ENCODE data around the gene NADSYN1. TPM values are rescaled to one million over a fixed set of nuclear protein-coding genes. Genes with fewer than 3 reads are reported as not detected.

Gene NADSYN1
- polyA plus RNA-seq, 6 donors from 2014 or later: 22.2 to 41.6 (median 32.1) TPM

DNA sequence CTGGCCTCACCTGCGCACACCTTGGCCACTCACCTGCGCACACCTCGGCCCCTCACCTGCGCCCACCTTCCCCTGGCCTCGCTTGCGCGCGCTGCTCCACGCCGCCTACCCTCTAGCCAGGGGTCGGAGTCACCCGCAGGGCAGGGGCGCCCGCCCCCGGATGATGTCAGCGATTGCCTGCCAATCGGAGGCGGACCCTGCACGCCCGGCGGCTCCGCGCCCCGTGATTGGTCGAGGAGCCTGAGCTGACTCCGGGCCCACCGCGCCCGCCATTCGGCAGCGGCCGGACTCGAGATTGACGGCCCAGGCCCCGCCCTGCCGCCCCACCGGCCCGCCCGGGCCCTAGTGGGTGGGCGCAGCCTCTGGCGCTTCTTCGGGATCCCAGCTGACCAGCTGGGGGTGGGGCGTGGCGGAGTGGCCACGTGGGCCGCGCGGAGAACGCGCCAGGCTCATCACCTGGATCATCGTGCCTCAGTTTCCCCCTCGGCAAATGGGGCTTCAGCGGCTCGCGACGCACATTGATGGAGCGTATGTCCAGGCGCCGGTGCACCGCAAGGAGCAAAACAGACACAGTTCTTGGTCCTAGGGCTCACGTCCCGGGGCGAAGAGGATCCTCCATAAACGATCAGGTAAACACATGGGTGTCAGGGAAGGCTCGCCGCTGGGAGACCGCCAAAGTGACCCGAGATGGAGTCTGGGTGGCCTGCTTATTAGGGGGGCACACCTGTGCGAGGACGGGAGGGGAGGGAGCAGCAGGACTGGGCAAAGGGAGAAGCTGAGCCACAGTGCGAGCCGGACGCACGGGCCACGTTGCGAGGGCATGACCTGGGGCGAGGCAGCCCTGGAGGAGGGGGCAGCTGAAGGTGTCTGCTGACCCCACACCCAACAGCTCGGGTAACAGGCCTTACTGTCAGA, 4.5 kb upstream of the NADSYN1 start, which contains the start of gene DHCR7:
Gene DHCR7, minus strand, starts transcription at position 137 of the 915 bp plus-strand sequence. CDS start 3,441 bp downstream, outside the sequence.
- H3K27ac Mint-ChIP-seq: peak within 1 kb of the TSS; percentile 83 to 95 (median 88)
- ATAC-seq (ENCODE audit: low read depth in 2 of 2) (peak; percentile 82 to 85), DNase-seq (peak; percentile 93)
- peaks cover 27 to 44% (median 36%) of the 10 kb centered on the region in 3 donors for H3K4me1 Mint-ChIP-seq
- H3K4me3 Mint-ChIP-seq: peak within 1 kb of the TSS; percentile 81 to 95 (median 90)
- H3K27me3 Mint-ChIP-seq: no peaks in the 10 kb centered on the region
- H3K36me3 Mint-ChIP-seq: peaks cover 8 to 20% of the 10 kb centered on the region in 2 donors
- peaks cover 0 to 10% (median 5%) of the 10 kb centered on the region in 7 donors for H3K9me3 Mint-ChIP-seq

DNA sequence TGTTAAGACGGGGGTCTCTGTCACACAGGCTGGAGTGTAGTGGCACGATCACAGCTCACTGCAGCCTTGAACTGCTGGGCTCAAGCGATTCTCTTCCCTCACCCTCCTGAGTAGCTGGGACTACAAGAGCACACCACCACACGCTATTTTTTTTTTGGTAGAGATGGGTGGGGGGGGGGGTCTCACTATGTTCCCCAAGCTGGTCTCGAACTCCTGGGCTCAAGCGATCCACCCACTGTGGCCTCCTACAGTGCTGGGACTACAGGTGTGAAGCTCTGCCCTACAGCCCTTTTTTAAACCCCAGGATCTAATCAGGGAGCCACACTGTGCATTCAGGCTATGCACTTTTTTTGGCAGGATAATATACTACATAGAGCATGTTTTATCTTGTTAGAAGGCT, 3.4 kb upstream of the NADSYN1 start:
- Mint-ChIP-seq H3K9me3 (peaks cover 0 to 10% (median 5%) of the 10 kb centered on the region in 7 donors), H3K27ac (peak overlapping the region; percentile 34 to 84 (median 66)), H3K4me3 (peak overlapping the region; percentile 81 to 95 (median 90)), H3K36me3 (peaks cover 8 to 20% of the 10 kb centered on the region in 2 donors), H3K4me1 (peaks cover 32 to 52% (median 47%) of the 10 kb centered on the region in 3 donors), H3K27me3 (no peaks in the 10 kb centered on the region)
- DNase-seq (no peak), ATAC-seq (ENCODE audit: low read depth in 2 of 2) (no peak)

DNA sequence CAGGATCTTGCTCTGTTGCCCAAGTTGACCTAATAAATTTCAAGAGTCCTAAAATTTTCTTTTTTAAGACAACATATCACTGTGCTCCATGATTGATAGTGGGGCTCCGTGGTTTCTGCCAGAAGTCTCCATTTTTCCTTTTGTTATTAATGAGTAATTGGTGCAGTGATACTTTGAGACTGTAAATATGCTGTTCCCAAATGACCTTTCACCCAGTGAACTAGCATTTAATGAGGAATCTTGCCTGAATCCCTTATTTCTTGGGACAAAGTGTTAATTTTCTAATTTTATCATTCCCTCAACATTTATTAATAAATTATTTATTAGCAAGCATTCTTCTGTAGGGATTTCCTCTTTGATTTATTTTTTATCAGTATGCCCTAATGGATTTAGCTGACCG, 2.5 kb upstream of the NADSYN1 start:
- H3K4me1 Mint-ChIP-seq: peaks cover 30 to 59% (median 55%) of the 10 kb centered on the region in 3 donors

DNA sequence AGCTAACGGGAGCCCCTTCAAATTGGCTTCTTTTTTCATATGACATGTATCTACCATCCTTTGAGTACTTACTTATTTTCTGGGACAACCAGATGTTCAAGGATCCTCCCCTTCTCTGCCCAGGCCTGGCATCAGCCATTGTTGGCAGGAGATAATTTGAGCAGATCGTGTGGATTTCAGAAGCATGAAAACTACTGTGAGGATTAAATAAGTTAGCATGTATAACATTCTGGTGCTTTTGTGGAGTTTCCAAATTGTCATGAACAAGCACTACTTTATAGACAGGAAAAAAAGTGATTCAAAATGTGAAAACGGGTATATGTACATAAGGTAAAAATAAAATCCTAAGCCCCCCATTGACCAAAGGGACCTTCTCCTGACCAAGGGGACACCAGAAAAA, 2.1 kb upstream of the NADSYN1 start:
- H3K9me3 Mint-ChIP-seq: peaks cover 0 to 7% (median 2%) of the 10 kb centered on the region in 7 donors
- no peak for ATAC-seq (ENCODE audit: low read depth in 2 of 2)
- peak overlapping the region in 3 of 6 donors; percentile 52 to 60 (median 58) for H3K27ac Mint-ChIP-seq
- H3K4me1 Mint-ChIP-seq: peaks cover 32 to 62% (median 59%) of the 10 kb centered on the region in 3 donors
- peak overlapping the region in 4 of 8 donors; percentile 53 to 96 (median 93) for H3K4me3 Mint-ChIP-seq
- DNase-seq: no peak
- no peaks in the 10 kb centered on the region for H3K27me3 Mint-ChIP-seq
- peaks cover 7 to 8% of the 10 kb centered on the region in 2 donors for H3K36me3 Mint-ChIP-seq

More for the DNA sequence above, 2.5 kb upstream of the NADSYN1 start:
- peak overlapping the region in 2 of 6 donors; percentile 52 to 58 for H3K27ac Mint-ChIP-seq
- ATAC-seq (ENCODE audit: low read depth in 2 of 2): no peak
- H3K9me3 Mint-ChIP-seq: peaks cover 0 to 10% (median 2%) of the 10 kb centered on the region in 7 donors
- H3K36me3 Mint-ChIP-seq: peaks cover 8 to 11% of the 10 kb centered on the region in 2 donors
- no peaks in the 10 kb centered on the region for H3K27me3 Mint-ChIP-seq
- H3K4me3 Mint-ChIP-seq: peak overlapping the region in 2 of 8 donors; percentile 95 to 96
- no peak for DNase-seq

DNA sequence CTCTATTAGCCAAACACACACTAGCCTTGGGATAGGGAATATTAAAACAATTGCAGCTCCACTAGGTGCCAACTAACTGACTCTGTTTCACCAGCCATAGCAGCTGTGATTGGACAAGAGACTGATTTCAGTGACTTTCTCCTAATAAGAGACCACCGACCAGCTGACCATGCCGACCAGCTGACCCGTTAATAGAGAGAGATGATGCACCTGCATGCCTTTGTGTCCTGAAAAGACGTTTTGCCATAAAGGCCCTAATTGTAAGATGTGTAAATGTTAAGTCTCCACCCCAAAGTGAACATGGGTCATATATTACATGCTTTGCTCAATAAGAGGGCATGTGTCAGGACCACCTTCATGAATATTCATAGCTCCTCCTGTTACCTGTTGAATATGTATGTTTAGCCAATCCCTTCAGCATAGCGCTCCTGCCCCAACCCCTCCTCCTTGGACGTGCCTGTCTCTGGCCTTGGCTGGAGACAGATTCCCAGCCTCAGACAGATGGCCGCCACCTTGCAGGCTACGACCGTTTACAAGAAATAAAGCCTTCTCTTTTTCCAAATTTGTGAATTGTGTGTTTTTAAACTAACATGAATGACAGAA, 1.3 kb upstream of the NADSYN1 start:
- no peaks in the 10 kb centered on the region for H3K27me3 Mint-ChIP-seq
- DNase-seq (no peak), ATAC-seq (ENCODE audit: low read depth in 2 of 2) (no peak)
- H3K4me1 Mint-ChIP-seq: peaks cover 39 to 69% (median 67%) of the 10 kb centered on the region in 3 donors
- peak overlapping the region; percentile 3 to 94 (median 86) for H3K27ac Mint-ChIP-seq
- peaks cover 6 to 8% of the 10 kb centered on the region in 2 donors for H3K36me3 Mint-ChIP-seq
- H3K9me3 Mint-ChIP-seq: peaks cover 0 to 2% (median 0%) of the 10 kb centered on the region in 7 donors
- H3K4me3 Mint-ChIP-seq: peak overlapping the region; percentile 83 to 96 (median 91)

DNA sequence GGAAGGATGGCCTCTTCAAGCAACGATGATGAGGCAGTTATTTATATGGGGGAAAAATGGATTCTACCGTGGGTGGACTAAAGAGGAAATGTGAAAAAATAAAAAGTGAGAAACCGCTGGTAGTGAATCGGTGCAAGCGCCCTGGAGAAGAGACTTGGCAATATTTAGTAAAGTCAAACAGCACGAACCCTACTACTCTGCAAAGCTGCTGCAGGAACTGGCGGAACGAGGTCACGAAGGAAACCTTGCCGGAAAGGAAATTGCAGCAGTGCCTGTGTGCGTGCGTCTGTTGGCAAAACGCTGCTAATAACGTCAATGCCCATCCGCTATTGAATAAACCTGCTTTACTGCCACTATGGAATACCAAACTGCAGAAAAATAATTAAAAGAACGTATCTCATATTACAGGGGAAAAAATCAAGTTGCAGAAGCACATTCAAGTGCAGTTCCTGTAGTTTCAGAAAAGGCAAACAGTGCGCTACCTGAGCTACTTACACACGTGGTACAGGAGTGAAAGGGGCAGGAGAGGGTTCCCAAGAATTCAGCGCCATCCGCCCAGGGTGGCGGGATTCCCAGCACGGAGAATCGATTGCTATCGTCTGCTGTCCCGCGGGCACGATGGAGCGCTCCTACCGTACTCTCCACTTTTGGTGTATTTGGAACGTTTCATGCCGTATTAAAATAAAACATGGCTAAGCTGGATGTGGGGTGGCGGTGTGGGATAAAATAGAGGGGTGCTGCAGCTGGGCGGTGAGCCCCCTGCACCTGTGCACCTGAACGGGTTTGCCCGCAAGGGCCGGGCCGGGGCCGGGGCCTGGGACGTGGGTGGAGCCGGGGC, 585 bp upstream of the NADSYN1 start:
- Mint-ChIP-seq H3K36me3 (peaks cover 8% of the 10 kb centered on the region in 2 donors), H3K4me1 (peaks cover 39 to 73% (median 63%) of the 10 kb centered on the region in 3 donors), H3K9me3 (no peaks in the 10 kb centered on the region), H3K4me3 (peak overlapping the region; percentile 83 to 96 (median 91)), H3K27me3 (no peaks in the 10 kb centered on the region), H3K27ac (peak overlapping the region; percentile 54 to 94 (median 86))
- ATAC-seq (ENCODE audit: low read depth in 2 of 2) (peak; percentile 23 to 26), DNase-seq (peak; percentile 57)

DNA sequence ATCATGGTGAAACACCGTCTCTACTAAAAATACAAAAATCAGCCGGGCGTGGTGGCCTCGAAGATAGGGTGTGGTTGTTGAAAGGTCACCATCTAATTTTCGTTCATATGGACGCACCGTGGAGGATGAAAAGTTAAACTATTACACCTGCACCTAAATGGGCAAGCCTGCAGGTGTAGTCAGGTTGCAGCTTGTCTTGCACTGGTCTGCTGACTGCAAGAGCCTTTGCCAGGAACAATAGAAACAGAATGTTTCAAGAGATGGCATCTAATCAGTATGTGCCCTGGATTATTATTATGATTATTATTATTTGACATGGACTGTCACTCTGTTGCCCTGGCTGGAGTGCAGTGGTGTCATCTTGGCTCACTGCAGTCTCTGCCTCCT, 908 bp downstream of the NADSYN1 start:
- Mint-ChIP-seq H3K4me1 (peaks cover 42 to 70% (median 59%) of the 10 kb centered on the region in 3 donors), H3K36me3 (peaks cover 8% of the 10 kb centered on the region in 2 donors), H3K27me3 (no peaks in the 10 kb centered on the region), H3K9me3 (no peaks in the 10 kb centered on the region), H3K4me3 (peak overlapping the region; percentile 83 to 96 (median 93)), H3K27ac (peak overlapping the region in 5 of 6 donors; percentile 59 to 93 (median 67))
- DNase-seq: no peak
- no peak for ATAC-seq (ENCODE audit: low read depth in 2 of 2)

DNA sequence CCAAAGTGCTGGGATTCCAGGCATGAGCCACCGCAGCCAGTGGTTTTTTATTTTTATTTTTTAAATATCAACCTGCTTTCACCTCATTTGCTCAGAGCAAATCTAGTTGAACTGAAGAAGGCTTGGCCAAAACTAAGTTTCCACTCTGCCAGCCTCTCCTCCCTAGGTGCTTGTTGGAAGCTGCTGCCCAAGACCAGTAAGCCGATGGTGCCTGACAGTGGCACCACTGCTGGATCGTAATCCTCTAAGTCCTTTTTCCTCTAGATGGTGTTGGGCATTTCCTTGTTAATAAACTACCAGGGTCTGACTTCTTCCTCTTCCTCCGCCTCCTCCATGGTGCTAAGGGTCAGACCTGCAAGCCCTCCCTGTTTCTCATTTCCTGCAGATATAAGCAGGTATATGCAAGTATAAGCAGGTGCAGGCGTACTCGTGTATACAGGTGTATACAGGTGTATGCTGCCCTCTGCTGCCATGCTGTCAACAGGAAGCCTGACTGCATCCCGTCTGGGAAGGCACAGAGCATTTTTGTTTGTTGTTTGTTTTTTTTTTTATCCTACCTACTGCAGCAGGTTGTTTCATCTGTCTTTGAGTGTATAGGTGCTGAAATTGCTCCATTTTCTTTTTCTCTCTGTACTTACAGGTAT, 1.6 kb downstream of the NADSYN1 start:
- DNase-seq (no peak), ATAC-seq (ENCODE audit: low read depth in 2 of 2) (no peak)
- peaks cover 8 to 11% of the 10 kb centered on the region in 2 donors for H3K36me3 Mint-ChIP-seq
- H3K4me3 Mint-ChIP-seq: peak overlapping the region; percentile 70 to 96 (median 86)
- peaks cover 37 to 63% (median 53%) of the 10 kb centered on the region in 3 donors for H3K4me1 Mint-ChIP-seq
- peak overlapping the region in 2 of 6 donors; percentile 72 to 94 for H3K27ac Mint-ChIP-seq
- H3K9me3 Mint-ChIP-seq: no peaks in the 10 kb centered on the region
- no peaks in the 10 kb centered on the region for H3K27me3 Mint-ChIP-seq

DNA sequence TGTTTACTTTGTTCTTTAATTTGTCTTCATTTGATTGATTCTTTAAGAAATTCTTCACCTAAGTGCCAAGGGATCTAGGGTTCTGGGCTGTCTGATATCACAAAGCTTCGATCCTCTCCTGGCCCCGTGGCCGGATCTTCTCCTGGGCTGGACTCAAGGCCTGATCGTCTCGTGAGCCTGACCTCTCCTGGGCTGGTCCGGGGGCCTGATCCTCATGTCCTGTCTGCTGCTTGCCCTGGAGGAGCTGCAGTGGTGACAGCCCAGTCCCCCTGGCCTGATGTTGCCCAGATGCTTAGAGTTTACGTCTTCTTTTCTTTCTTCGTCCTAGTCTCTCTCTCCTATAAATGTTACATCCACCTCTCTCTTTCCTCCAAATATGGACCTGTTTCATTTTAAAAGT, 3.3 kb downstream of the NADSYN1 start:
- DNase-seq (no peak), ATAC-seq (ENCODE audit: low read depth in 2 of 2) (no peak)
- H3K36me3 Mint-ChIP-seq: peaks cover 18 to 28% of the 10 kb centered on the region in 2 donors
- H3K27me3 Mint-ChIP-seq: no peaks in the 10 kb centered on the region
- H3K4me1 Mint-ChIP-seq: peaks cover 44 to 58% (median 47%) of the 10 kb centered on the region in 3 donors
- H3K9me3 Mint-ChIP-seq: no peaks in the 10 kb centered on the region
- peak overlapping the region in 2 of 8 donors; percentile 22 to 95 for H3K4me3 Mint-ChIP-seq
- H3K27ac Mint-ChIP-seq: no peak overlapping the region

DNA sequence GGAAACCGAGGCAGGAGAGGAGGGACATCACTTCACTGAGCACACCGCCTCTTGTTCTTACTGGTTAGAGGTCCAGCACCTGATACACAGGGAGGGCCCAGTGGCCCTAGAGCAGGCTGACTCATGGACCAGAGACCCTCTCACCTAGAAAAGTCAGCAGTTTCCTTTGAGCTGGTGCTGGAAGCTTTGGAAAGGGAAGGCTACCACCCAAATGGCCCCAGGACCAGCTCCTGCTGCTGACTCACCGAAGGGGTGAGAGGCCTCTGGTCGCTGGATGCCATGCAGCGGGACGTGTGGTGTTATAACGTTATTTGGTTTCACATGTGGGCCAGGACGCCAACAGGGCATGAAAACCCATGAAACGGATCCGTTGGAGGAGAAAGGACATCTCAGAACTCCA, 3.8 kb downstream of the NADSYN1 start:
- Mint-ChIP-seq H3K9me3 (no peaks in the 10 kb centered on the region), H3K27me3 (no peaks in the 10 kb centered on the region), H3K4me3 (peak overlapping the region in 2 of 8 donors; percentile 22 to 95), H3K27ac (no peak overlapping the region), H3K4me1 (peaks cover 38 to 54% (median 45%) of the 10 kb centered on the region in 3 donors), H3K36me3 (peaks cover 18 to 33% of the 10 kb centered on the region in 2 donors)
- DNase-seq (no peak), ATAC-seq (ENCODE audit: low read depth in 2 of 2) (no peak)

DNA sequence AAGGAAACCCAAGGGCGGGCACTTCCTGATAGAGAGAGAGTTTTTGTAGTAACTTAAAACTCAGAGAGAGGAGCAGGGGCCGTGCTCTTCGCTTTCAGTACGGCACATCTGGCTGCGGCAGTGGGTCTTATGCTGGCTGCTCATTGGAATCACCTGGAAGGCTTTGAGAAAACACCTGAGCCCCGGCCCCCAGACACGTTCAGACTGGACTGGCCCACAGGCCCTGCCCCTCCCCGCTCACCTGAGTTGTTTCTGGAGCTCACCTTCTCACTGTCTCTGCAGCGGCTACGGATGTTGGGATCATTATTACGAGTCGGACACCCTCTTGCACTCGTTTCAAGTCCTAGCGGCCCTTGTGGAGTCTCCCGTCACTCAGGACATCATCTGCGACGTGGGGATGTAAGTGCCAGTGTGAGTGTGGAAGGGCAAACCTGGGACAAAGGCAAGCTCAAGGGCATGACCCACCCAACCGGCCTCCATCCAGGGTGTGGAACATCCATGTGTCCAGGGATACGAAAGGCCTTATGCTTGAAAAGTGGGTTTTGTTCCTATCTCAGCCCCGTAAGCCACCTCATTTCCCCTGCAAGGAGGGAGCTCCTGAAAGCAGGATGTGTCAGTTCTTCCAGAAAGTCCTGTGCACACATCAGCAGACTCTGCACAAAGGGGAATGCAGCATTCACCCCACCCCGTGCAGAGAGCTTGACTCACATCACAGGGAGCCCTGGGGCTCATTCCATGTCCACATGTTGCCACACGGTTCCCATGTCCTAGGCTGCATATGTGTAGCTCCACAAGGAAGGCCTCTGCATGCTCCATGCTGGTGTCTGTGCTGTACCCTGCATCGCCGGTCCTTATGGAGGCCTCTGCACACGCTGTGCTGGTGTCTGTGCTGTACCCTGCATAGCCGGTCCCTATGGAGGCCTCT, 5.4 kb downstream of the NADSYN1 start:
- DNase-seq (no peak), ATAC-seq (ENCODE audit: low read depth in 2 of 2) (no peak)
- H3K4me1 Mint-ChIP-seq: peaks cover 32 to 47% (median 41%) of the 10 kb centered on the region in 3 donors
- H3K9me3 Mint-ChIP-seq: no peaks in the 10 kb centered on the region
- H3K27me3 Mint-ChIP-seq: no peaks in the 10 kb centered on the region
- H3K36me3 Mint-ChIP-seq: peaks cover 18 to 41% of the 10 kb centered on the region in 2 donors
- peak overlapping the region in 1 of 6 donors; percentile 27 for H3K27ac Mint-ChIP-seq
- peak overlapping the region in 1 of 8 donors; percentile 72 for H3K4me3 Mint-ChIP-seq

All from naive B cell (primary cell).